Stimulated activated CD8-positive, alpha-beta memory T cell treated with anti-CD3 and anti-CD28 coated beads, Interleukin-12 subunit alpha, Interleukin-12 subunit beta, amount 100 ng/mL, for 24 hours (primary cell): ENCODE measurements around the gene OTOG.

Experiments used
- DNase-seq: peaks from one replicate; pipeline ENCODE4 v3.0.0-alpha.2; 2020; ENCODE audit errors: extremely low read depth

The OTOG gene

DNA sequence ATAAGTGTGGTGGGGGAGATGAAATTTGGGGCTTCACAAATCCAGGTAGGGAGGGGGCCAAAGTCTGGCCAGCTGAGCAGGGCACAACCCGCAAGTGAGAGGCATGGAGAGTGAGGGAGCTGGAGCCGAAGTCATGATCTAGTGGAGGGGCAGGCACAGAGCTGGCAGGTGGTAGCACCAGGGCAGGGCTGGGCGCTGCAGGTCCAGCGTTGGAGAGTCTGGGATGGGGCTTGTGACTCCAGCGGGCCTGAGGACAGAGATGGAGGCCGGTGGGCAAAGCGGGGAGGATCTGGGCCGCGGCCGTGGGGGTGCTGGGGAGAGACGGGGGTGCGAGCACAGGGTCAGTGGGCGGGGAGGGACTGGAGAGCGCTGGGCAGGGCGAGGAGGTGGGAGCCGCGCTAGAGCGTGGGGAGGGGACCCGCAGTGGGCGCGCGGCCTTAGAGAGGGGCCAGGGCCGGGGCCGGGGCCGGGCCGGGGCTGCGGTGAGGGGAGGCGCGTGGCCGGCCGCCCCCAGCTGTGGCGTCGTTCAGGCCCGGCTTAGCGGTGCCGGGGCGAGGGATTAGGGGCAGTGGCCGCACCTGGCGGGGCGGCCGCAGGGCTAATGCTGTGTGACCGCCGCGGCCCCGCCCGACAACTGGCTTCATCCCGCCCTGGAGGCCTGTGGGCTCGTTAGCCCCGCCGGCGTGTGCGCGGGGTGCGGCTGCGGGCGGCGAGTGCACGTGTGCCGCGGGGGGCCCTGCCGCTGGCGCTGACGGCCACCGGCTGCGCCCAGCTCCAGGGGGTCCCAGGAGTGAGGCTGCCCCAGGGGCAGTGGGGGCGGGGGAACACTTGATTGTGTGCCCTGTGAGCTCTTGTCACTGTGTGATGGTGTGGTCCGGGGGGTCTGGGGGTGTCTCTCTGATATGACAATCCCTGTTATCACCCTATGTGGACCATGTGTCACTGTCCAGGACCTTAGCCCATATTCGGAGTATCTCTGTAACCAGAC is 148.7 kb downstream of the OTOG start:
- DNase-seq = no peak

DNA sequence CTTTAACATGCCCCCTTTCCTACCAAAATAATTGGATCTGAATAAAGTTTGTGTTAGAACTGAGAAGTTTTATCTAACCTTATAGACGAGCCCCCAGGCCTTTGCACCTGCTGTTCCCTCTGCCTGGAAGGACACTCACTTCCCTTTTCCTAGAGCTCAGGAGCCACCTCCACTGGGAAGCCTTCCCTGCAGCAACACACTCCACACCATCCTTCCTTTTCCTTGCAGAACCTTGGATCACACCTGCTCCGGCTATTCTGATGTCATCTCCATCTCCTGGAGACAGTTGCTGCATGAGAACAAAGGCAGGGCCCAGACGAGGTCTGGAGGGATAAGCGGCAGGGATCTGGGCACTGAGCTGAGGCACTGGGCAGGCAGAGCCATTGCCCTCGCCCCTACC is 149.7 kb downstream of the OTOG start:
- no peak for DNase-seq
